HG03159 (cell line): ENCODE results near the gene APELA.

Source experiments
- ATAC-seq: cut with Tn5 transposase; IDR thresholded peaks from one replicate; pipeline ENCODE4 v1.9.1; 2021; ENCODE audit warnings: mild to moderate bottlenecking, moderate library complexity; ENCODE audit not compliant: unreplicated experiment

The APELA gene, protein sequence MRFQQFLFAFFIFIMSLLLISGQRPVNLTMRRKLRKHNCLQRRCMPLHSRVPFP

DNA sequence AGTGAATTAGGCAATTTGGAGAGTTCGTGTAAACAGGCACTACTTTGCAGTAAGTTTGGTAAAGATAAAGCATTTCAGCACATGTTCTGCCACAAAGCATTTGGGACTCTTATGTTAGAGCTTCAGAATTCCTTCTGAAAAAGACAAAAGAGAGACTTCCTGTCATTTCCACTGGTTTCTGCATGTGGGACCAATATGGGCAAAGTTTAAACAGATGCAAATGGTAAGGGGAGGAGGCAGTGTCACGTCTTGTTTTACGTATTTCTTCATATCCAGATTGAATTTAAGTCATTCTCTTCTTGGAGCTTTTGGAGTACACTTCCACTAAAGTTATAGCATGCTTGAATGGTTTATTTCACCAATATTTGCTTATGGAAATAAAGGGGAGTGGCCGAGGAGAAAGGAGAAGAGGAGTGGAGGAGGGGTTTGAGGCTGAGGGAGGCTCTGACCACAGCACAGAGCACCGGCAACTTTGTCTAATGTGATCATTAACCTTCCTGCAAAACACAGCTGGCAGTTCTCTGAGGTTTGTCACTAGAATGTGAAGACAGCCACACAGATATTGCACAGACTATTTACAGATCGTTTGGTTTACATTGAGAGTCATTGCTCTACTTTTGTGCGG, at the start of gene APELA:
Gene APELA, plus strand, starts transcription at position 479 of the 625 bp plus-strand sequence. CDS start 154 bp downstream, outside the sequence.
- ATAC-seq: peak; percentile 100

DNA sequence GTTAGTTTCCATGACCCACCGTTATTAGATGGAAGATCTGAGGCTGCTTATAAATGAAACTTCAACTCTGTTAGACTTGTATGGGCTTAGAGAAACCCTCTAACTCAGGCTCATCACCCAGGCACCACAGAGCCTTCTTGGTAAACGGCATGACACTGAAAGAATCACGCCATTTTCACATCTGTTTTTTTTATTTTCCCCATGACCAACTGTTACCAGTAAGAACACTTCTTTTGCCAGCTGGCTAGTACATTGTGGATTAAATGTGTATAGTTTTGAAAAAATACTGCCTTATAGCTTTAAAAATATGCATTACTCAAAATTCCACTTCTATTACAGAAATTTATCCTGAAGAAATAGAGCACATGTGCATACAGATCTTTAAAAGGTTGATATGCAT, 48.0 kb upstream of the APELA start:
- ATAC-seq: no peak

DNA sequence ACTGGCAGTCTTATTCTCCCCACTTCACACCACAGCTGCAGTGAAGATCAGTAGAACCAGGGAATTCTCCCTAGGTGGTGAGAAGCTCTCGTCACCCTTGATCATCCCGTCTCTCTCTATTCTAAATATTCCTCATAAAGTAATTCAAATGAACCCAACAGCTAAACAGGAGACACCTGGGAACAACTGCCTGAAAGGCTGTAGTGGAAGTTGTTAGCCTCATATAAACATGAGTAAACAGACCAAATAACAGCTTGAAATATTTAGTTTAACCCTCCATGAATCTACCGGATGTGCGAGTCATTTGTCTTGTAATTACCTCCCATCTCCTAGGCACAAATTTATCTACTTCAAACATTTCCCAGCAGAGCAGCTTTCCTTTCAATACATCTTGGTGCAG, 30.4 kb upstream of the APELA start:
- no peak for ATAC-seq

DNA sequence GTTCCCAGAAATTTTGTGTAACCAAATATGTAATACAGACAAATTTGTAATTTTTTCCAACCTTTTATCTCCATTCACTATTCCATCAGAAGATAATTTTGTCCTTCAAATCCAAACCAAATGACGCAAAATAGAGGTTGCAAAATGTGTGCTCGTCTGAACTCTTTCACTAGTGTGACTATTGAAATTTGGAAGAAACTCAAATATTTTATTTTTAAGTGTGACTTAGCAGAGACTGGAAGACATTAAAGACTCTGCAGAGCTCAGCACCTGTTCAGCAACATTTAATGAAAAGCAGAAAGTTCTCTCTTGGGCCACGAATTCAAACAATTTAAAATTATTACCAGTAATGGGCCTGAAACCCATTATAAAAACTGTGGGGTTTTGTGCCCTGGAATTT, 30.0 kb upstream of the APELA start:
- no peak for ATAC-seq

DNA sequence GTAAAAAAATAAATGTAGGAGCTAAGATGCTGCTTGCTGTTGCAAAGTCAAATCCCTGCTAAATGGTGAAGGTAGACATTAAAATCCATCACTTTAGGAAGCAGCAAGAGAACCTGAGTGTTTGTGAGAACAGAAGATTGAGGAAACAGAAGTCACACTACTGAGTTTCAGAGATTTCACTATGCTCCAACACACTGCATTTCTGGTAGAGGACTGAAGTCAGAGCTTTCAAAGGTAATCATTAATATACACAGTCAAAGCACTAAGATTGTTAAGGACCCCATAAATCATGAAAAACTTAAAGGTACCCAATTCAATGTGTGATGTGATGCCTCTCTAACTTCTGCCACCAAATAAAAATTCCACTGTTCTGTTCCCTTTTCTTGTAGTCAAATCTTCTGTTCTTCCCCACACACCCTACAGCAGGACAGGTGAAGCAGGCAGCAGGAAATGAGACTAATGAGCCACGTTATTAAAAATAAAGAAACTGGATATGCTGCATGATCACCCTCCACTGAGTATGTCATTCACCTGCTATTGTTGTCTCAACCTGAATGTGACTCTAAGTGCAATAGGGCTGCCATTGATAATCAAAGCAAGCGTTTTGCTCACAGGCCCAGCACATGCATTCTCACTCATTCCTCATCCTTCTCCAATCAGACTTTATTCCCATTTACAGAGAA, 28.9 kb upstream of the APELA start:
- ATAC-seq: peak; percentile 89

DNA sequence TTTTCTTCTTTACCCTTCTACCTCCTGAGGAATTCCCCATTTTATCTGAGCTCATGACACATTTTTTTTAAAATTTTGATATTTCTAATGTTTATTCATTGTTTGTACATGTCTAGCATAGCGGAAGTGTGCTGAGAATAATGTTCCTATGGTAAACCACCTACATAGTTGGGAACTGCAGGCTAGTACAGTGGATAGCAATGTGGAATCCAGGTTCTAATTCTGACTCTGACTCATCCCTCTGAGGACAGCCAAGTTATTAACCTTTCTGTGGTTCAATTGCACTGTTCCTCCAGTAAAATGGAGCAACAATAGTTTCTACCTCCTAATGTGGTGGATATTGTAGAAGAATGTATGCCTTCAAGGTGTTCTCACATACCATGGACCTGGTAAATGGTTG, 20.6 kb upstream of the APELA start:
- no peak for ATAC-seq

DNA sequence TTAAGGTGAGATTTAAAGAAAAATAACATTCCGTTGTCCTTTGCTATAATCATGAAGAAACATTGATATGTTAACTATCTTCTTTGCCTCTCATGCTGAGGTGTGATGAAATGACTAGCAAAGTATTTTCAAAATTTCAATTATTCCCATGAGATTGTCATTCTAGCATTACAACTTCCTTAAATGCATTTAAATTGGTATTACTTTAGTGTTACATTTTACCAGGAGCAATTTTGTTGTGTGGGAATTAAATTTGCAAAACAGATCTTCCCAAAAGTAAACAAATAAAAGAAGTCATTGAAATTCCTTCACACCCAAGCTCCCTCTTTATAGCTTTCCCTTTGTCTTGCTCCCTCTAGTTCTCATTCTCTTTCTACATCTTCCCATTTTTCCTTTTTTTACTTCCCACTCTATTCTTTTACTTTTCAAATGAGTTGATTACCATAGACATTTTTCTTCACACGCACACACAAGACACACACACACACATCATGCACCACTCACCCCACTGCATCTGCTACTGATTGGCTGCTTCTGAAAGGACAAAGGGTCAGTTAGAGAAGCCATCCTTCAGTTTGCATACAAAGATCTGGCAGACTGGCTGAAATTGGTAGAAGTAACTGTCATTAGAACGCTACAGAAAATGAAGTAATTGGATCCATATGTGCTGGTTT, 10.0 kb upstream of the APELA start:
- no peak for ATAC-seq

DNA sequence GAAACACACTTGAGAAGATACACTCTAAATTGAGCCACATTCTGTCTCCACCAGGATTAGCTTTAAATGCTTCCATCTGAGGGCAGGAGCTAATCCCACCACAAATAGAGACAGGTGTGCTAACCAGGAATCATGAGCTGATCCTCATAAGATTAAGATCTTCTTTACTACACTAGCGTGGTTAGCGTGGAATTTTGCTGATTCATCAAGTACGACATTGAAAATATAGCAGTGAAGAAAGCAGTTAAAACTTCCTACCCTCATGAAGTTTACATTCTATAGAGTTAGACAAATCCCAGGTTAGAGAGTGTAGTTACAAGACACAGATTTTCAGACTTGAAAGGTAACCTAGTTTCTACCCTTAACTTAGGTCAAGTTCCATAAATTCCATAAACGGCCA, 5.3 kb upstream of the APELA start:
- no peak for ATAC-seq

DNA sequence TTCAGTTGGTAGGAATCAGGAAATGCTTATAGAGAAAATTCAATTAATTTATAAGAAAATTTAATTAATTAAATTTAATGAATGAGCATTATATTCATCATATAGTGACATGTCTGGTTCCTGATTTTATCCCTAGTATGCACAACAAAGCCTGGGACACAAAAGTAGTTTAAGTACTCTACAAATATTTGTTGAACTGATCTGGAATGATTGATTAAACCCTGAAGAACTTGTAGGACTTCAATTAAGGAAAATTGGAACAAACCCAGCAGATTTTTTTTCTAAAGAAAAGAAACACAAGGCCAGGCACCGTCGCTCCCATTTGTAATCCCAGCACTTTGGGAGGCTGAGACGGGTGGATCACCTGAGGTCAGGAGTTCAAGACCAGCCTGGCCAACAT, 4.5 kb upstream of the APELA start:
- no peak for ATAC-seq

DNA sequence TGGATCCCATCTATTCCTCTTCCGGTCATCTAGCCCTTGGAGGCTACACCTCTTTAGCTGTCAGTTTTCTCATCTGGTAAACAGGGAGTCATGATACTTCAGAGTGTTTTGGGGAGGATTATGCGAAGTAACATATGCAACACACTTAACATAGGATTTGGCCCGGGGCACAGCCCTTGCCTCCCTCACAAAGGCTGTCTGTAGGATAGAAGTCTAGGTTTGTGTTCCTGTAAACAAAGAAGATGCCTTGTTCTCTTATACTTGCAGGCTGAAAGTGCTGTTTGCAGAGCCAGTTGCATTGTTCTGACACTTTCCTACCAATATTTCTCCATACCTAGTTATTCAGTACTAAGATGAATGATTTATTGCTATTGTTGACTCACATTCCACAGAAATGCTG, 2.2 kb upstream of the APELA start:
- no peak for ATAC-seq

DNA sequence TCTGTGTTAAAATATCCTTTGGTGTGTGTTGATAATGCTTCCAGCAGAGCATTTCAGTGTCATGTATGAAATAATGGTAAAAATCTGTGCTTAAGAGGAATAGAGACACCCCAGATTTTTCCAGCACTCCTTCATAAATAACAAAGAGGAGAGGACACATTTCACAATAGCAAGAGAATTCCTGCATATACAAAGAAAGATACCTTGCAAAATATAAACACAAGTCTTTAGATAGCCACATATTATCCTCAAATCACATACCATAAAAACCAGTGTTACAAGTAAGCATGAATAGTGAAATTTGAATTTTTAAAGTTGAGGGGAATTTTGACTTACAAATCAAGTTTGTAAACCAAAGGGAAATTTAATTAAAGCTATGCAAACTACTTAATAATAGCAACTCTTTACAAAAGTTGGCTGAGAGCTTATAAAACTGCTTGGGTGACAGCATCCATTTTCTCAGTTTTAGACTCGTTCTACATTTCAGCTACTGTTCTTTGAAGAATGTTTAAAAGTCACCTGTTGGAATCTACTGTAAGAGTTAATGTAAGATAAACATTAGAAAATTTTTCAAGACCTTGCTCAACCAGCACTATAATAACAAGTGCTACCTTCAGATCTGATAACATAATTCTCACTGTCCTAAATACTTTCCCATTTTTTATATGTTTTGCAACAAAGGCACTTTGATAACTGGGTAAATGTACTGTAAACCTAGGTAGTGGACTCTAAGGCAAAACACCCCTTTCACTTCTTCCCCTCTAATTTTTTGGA, 3.7 kb downstream of the APELA start:
- ATAC-seq: no peak

DNA sequence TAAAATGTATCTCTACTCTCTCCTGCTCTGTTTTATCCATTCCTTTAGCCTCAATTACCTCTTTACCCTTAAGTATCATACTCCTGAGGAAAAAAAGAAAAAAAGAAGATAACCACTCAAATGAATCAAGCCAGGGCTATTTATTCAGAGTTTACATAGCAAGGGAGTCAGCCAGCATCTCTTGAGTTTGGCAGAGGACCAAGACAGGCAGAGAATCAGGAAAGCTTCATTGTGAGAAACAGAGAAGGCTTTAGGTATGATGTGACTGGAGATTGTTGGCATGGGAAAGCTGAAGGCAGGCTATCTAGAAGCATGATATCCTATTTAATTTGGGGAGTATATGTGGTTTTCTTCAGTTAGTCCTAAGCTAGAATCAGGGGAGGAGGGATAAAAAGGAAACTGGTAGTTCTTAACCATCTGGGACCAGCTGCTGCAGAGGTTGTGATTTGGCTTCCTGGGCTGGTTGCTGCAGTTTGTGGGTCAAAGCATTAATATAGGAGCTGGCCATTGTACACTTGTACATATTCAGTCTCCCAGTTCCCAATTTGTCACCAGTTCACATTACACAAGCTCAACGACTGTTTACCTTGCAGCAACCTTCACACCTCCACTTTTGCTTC, 11.2 kb downstream of the APELA start:
- ATAC-seq: no peak

DNA sequence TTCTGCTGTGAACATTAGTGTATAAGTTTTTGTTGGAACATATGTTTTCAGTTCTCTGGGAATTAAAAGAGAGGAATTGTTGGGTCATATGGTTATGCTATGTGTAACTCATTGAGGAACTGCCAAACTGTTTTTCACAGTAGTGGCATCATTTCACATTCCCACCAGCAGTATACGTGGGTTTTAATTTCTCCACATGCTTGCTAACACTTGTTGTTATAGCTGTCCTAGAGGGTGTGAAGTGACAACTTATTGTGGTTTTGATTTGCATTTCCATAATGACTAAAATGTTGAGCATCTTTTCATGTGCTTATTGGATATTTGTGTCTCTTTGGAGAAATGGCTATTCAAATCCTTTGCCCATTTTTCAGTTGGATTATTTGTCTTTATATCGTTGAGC, 13.7 kb downstream of the APELA start:
- no peak for ATAC-seq

DNA sequence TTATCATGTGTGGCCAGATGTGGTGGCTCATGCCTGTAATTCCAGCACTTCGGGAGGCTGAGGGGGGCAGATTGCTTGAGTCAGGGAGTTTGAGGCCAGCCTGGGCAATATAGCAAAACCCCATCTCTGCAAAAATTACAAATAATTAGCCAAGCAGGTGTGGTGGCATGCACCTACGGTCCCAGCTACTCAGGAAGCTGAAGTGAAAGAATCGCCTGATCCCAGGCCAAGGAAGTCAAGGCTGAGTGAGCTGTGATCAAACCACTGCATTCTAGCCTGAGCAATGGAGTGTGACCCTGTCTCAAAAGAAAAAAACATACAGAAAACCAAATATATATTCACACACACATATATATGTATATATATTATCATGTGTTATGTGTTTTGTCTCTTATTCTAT, 15.0 kb downstream of the APELA start:
- peak; percentile 80 for ATAC-seq

DNA sequence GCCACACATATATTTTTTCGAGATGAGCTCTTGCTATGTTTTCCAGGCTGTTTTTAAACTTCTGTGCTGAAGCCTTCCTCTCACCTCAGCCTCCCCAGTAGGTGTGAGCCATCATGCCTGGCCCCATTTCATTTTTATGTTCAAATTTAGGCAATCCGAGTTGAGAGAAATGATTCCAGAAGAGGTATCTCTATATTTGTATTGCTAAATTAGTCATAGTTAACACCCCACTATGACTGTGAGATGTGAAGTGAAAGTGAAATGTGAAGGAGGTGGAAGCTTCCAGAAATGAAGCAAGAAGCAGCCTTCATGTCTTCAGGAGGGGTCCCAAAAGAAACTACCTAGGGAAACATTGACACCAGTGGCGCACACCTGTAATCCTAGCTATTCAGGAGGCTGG, 17.7 kb downstream of the APELA start:
- peak; percentile 86 for ATAC-seq

DNA sequence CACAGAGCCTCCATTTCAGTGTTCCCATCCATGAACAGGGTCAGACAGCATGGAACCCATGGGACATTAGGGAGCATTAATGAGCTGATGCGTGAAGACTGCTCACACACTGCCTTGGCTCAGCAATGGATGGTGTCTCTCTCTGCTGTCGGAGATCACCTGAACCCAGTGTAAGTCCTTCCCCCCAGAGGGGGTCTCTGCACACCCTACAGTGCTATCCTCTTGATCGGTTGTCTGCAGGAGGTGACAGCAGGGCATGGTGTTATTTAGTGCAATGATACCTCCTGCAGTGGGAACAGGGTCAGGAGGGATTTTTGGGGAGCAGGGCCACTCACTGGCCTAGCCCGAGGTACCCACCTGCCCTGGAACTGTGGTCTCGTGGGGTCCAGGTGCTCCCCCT, 25.6 kb downstream of the APELA start:
- ATAC-seq: no peak

DNA sequence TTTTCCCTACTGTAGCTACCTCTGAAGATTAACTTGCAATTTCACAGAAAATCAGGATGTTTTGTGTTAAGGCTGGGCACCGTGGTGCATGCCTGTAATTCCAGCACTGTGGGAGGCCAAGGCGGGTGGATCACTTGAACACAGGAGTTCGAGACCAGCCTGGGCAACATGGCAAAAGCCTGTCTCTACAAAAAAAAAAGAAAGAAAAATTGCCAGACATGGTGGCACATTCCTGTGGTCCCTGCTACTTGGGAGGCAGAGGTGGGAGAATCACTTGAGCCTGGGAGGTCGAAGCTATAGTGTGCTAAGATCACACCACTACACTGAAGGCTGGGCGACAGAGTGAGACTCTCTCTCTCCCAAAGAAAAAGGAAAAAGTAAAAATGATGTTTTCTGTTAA, 27.4 kb downstream of the APELA start:
- ATAC-seq: no peak

DNA sequence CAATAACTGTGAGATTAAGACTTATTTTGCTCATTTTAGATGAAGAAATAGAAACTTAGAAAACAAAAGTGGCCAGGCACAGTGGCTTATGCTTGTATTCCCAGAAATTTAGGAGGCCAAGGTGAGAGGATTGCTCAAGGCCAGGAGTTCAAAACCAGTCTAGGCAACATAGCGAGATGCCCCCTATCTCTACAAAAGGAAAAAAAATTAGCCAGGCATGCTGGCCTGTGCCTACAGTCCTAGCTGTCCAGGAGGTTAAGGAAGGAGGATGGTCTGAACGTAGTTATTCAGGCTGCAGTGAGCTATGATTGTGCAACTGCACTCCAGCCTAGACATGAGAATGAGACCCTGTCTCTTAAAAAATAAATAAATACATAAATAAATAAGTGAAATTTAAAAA, 28.0 kb downstream of the APELA start:
- ATAC-seq: no peak

DNA sequence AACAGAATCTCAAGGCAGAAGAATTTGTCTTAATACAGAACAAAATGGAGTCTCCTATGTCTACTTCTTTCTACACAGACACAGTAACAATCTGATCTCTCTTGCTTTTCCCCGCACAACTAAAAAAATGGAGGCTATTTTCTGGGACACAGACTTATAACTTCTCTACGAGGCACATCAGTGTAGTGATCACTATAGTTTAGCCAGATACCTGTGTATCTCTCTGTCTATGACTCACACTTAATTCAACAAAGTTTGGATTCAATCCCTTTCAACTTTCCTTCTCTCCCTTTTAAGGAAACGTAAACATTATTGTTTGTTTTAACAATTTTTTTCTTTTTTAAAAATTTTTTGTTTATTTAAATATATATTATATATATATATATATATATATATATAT, 29.4 kb downstream of the APELA start:
- no peak for ATAC-seq

DNA sequence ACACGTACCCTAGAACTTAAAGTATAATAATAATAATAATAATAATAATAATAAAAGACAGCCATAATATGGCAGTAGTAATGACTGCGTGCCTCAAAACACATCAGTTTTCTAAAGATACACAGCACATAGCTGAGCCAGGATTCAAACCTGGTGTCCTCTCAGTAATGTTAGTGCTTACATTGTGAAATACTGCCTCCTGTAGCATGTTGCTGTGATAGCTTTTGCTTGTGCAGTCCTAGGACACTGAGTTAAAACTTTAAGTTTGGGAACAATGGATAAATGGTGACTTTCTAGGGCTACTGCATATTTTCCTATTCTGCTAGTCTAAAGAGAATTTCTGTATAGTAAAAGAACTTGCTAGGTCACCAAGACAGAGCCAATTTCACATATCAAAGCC, 36.5 kb downstream of the APELA start:
- ATAC-seq: peak; percentile 76

DNA sequence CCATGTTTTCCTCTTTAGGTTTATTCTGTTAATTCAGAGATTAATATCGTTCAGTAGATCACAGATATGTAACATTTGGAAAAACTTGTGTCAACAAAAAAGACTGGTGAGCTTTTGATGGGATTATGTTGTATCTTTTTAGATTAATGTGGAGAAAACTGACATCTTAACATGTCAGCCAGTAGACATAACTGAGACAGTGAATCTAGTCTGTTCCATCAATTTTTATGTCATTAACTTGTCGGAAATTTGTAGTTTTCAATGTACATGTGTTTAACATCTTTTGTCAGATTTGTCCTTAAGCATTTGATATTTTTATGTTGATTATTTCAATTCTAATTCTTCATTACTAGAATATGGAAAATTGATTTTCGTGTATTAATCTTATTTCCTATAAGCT, 42.0 kb downstream of the APELA start:
- no peak for ATAC-seq
